ENCODE measurements around the gene BRPF3.

Gene BRPF3

DNA sequence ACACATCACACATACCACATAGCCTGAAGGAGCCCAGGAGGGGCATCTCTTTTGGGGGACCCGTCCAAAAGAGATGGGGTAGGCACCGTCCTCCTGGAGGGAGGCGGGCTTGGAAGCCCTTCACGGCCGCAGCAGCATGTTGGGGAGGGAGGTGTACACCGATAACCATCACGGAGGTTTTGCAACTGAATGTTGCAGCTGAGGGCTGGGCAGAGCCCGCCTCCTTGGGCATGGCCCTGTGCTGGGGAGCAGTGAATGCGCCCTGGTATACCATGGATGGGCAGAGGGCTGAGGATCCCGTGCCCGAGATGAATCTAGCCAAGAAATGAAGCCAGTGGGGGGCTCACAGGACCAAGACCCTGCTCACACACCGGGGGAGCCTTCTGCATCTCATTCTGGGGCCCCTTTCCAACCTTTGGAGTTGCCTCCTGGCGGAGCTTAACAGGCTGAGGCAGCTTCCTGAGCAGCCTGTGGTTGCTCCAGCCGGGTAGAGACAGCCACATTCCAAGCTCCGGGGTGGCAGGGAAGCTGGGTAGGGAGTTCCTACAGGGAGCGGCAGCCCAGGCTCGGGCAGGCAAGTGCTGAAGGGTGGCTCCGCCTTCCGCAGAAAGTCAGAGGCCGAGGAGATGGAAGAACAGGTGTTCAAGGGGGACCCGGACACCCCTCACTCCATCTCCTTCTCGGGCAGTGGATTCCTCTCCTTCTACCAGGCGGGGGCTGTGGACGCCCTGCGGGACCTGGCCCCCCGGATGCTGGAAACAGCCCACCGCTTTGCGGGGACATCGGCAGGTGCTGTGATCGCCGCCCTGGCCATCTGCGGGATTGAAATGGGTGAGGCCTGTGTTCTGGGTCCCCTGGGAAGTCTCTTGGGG lies 73.5 kb downstream of the BRPF3 start, which contains the start of gene PNPLA1:
TSS of gene PNPLA1 (plus strand) at position 227 of the 872 bp plus-strand sequence. CDS start at position 627, 400 bp downstream.
- no peak for DNase-seq (ENCODE audit: low spot score)

DNA sequence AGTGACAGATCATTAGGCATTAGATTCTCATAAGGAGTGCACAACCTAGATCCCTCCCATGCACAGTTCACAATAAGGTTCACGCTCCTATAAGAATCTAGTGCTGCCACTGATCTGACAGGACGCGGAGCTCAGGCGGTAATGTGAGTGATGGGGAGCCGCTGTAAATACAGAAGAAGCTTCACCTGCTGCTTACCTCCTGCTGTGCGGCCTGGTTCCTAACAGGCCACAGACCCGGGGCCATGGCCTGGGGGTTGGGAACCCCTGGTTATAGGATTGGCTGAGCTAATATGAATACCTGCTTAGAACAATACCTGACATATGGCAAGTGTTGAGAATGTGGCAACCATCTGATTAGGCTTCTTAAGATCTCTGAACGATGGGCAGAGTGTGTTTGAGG lies 75.7 kb downstream of the BRPF3 start:
- no peak for DNase-seq (ENCODE audit: low spot score)

DNA sequence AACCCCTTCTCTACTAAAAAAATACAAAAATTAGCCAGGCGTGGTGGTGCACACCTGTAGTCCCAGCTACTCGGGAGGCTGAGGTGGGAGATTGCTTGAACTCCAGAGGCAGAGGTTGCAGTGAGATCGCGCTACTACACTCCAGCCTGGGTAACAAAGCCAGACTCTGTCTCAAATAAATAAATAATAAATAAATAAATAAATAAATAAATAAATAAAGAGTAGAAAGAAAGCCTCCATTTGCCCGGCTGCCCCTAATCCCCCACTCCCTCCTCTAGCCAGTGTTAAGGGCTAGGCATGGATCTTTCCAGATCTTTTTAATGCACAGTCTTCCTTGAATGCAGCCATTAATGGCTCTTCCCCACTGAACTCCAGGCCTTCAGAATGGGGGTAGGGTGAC lies 76.5 kb downstream of the BRPF3 start:
- DNase-seq (ENCODE audit: low spot score), result no peak

DNA sequence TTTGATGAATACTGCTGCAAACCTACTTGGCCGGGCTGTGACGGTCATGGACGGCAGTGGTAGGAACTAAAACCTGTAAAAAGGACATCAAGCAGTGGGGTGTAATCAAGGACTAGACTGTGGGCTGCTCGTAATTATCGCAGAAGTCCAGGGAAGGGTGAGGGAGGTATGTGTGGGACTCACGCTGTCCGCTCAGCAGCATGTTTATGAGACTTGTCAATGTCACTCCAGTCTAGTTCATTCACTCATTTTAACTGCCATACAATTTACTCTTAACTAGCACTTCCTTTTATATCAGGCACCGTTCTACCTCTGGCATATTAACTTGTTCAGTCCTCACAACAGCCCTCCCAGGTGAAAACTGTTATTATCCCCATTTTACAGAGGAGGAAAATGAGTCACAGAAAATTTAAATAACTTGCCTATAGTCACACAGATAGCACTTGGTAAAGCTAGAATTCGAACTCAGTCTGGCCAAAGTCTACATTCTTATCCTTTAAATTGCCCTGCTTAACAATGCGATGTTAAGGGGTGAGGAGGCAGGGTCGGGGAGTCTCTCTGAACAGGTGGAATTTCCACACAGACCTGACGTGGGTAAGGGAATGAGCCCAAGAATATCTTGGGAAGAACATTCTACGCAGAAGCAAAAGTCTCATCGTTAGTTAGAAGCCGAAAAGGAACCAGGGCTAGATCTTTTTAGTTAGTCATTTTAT lies 77.4 kb downstream of the BRPF3 start:
- DNase-seq (ENCODE audit: low spot score), result no peak

DNA sequence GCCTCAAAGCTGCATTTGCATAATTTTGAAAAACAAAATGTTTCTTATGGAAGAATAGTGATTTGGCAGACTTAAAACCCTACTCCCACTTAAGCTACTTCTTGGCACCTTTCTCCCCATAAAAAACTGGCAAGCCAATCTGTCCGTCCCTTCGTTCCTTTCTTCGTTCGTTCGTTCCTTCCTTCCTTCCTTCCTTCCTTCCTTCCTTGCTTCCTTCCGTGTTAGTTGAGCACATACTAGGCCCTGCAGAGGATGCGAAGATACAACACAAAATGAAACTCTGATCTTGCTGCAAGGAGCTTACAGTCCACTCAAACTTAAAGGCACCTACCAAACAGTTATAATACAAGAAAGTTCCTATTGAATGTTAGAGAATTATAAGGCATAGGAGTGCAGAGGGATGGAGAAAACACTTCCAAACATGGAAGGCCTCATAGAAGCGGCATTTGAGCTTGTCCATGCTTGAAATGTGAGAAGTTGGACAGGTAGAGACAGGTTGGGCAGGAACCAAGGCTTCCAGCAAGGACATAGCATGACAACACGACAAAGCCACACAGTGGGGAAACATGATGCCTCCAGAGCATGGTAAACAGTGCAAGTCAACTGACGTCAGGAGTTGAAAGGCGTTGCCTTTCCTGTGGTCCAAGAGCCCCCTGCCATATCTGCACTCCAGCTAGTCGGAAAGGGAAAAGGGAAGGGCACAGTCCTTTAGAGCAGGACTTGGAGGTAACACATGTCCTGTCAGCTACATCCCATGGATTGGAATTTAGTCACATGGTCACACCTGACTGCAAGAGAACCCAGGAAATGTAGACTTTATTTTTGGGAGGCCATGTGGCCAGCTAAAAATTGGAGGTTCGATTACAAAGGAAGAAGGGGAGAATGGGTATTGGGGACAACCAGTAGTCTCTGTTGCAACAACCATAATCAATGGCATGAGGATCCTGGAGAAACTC lies 80.3 kb downstream of the BRPF3 start:
- DNase-seq (ENCODE audit: low spot score), result no peak

DNA sequence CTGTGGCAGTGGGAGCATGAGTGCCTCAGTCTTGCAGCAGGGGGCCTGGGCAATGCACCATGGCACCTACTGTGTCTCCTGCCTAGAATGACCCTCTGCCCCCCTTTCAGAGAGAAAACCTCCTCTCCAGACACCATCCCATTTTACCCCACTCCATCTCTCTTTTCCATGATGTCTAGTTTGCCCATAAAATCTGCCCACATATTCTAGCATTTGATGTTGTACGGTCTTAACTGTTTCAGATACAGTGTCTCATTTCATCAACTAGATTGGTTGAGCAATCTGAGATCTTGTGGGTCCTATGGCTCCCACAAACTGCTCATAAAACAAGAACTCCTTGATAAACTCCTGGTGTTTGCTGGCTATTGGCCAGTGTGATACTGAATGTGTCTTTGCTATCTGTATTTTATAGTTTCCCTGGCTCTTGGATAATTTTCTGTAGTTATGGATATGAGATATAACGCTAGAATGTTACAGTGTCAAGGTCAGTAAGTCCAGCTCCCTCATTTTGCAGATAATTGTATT lies 81.5 kb downstream of the BRPF3 start:
- DNase-seq (ENCODE audit: low spot score), result no peak

DNA sequence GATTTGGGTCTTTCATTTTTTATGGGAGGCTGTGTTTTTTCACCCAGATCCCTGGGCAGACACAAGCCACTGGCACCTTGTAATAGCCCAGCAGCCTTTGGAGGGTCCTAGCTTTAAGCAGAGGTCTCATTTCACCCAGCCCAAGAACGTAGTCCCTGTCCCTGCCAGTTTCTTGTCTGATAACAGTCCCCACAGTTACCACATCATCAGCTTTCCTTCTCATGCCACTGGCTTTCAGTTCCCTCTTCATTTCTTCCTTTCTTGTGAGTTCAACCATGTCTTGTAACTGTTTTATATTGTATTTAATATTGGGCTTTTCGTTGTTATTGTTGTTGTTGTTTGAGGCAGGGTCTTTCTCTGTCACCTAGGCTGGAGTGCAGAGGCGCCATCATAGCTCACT lies 83.9 kb downstream of the BRPF3 start:
- DNase-seq (ENCODE audit: low spot score), result no peak

DNA sequence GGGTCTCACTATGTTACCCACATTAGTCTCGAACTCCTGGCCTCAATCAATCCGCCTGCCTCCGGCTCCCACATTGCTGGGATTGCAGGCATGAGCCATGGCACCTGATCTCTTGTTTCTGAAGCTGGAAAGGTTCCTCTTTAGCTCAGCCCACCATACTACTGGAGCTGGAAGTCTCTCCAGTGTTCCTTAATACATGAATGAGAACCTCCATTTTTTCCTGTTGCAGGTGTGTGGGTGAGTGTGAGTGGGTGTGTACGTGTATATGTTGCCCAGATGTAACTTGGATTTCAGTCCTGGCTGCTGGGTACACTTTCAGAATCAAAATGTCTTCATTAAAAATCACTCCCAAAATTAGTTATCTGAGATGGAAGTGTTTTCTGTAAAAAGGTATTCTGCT lies 84.4 kb downstream of the BRPF3 start:
- DNase-seq (ENCODE audit: low spot score), result no peak

Data from HuH-7.5 (cell line).